H1 (cell line): ENCODE data around the gene GALNT18. TPM values are rescaled to one million over a fixed set of nuclear protein-coding genes. Genes with fewer than 3 reads are reported as not detected.

ENCODE experiments used
- CTCF ChIA-PET: fragments of 300-600 bp; sonication (Branson Sonifier 250); formaldehyde crosslinking; loops from one replicate; lab custom pipeline; 2021; ENCODE audit not compliant: partially characterized antibody; lab: Charles Lee
- POLR2A ChIA-PET: fragments of 300-600 bp; sonication (Branson Sonifier 250); formaldehyde crosslinking; loops from one replicate; lab custom pipeline; 2021; ENCODE audit warnings: inconsistent platforms; ENCODE audit not compliant: partially characterized antibody; lab: Charles Lee
- DNase-seq, 2 experiments: peaks; one replicate each; pipeline versions ENCODE4 v3.0.0 to v3.0.0-alpha.2; 2010 to 2022; ENCODE audit warnings: low spot score in 2 of 2, low read depth in 1 of 2, mixed read lengths in 1 of 2
- FAIRE-seq: peaks from 2 replicates; lab custom pipeline; 2011; peaks lifted over from hg19 to GRCh38; lab: Jason Lieb, UNC
- H2AFZ ChIP-seq: 2 replicates; pipeline ENCODE4 v1.8.1; 2012; ENCODE audit warnings: low read length, inconsistent platforms
- H2AK5ac ChIP-seq: 2 replicates; pipeline ENCODE4 v1.6.1; 2013; ENCODE audit warnings: low read depth, low read length
- H2BK120ac ChIP-seq: replicated peaks from 2 replicates; pipeline ENCODE3; 2013; ENCODE audit warnings: low read depth, low read length, inconsistent platforms
- H2BK12ac ChIP-seq: 2 replicates; pipeline ENCODE4 v1.6.1; 2013; ENCODE audit warnings: low read depth, low read length
- H2BK15ac ChIP-seq: 2 replicates; pipeline ENCODE4 v1.6.1; 2013; ENCODE audit warnings: low read length
- H2BK20ac ChIP-seq: 2 replicates; pipeline ENCODE4 v1.6.1; 2013; ENCODE audit warnings: low read length
- H2BK5ac ChIP-seq: 2 replicates; pipeline ENCODE4 v1.6.1; 2013; ENCODE audit warnings: low read depth, low read length
- H3K14ac ChIP-seq: 2 replicates; pipeline ENCODE4 v1.6.1; 2013; ENCODE audit warnings: inconsistent platforms; ENCODE audit not compliant: insufficient read length
- H3K18ac ChIP-seq: 2 replicates; pipeline ENCODE4 v1.6.1; 2013; ENCODE audit warnings: low read length; ENCODE audit errors: extremely low read depth
- H3K23ac ChIP-seq: 2 replicates; pipeline ENCODE4 v1.6.1; 2013; ENCODE audit warnings: inconsistent platforms; ENCODE audit not compliant: insufficient read length
- H3K23me2 ChIP-seq: 2 replicates; pipeline ENCODE4 v1.6.1; 2013; ENCODE audit warnings: low read depth, low read length
- H3K27ac ChIP-seq: 2 replicates; pipeline ENCODE4 v1.6.1; 2011; ENCODE audit warnings: low read depth, low read length, inconsistent platforms
- H3K27me3 ChIP-seq, 4 experiments: replicated peaks in 1 of 4; 1 replicate in 1 of 4; 2 replicates in 3 of 4; pipeline versions ENCODE4 v1.6.1 to v1.8.1; 2011 to 2013; ENCODE audit warnings: low read length in 3 of 4, mild to moderate bottlenecking in 3 of 4, inconsistent platforms in 2 of 4, mixed read lengths in 2 of 4, moderate library complexity in 1 of 4; ENCODE audit not compliant: control insufficient read depth in 3 of 4, insufficient read depth in 3 of 4; ENCODE audit errors: extremely low read depth in 1 of 4
- H3K36me3 ChIP-seq, 4 experiments: 2 replicates each; pipeline versions ENCODE4 v1.6.1 to v1.8.1; 2011 to 2013; ENCODE audit warnings: mild to moderate bottlenecking in 4 of 4, low read length in 3 of 4, moderate library complexity in 2 of 4, control low read depth in 1 of 4, inconsistent platforms in 1 of 4; ENCODE audit not compliant: insufficient read depth in 4 of 4, control insufficient read depth in 2 of 4
- H3K4ac ChIP-seq: replicated peaks from 2 replicates; pipeline ENCODE3; 2013; ENCODE audit warnings: low read length, low read depth, mixed read lengths, inconsistent platforms; ENCODE audit not compliant: insufficient read length
- H3K4me1 ChIP-seq, 4 experiments: replicated peaks in 1 of 4; 1 replicate in 1 of 4; 2 replicates in 3 of 4; pipeline versions ENCODE4 v1.6.1 to v1.8.1; 2011 to 2013; ENCODE audit warnings: low read length in 3 of 4, inconsistent platforms in 2 of 4, mixed read lengths in 1 of 4; ENCODE audit not compliant: insufficient read depth in 4 of 4, control insufficient read depth in 3 of 4
- H3K4me2 ChIP-seq, 2 experiments: 2 replicates each; pipeline versions ENCODE4 v1.6.1 to v1.8.1; 2011 to 2013; ENCODE audit warnings: low read depth in 2 of 2, low read length in 2 of 2, control low read depth in 1 of 2, inconsistent platforms in 1 of 2, mild to moderate bottlenecking in 1 of 2; ENCODE audit not compliant: insufficient read depth in 1 of 2
- H3K4me3 ChIP-seq, 4 experiments: fragments of 200-600, 300-600 bp in 1 of 4; sonication (generic), shearing (Covaris generic), sonication (Bioruptor Twin) in 1 of 4; 2 replicates each; pipeline versions ENCODE4 v1.5.1 to v1.8.1; 2011 to 2016; ENCODE audit warnings: low read length in 4 of 4, low read depth in 3 of 4, control low read depth in 2 of 4, inconsistent platforms in 2 of 4, mild to moderate bottlenecking in 2 of 4, mixed read lengths in 1 of 4, moderate library complexity in 1 of 4; ENCODE audit not compliant: insufficient read depth in 2 of 4; ENCODE audit errors: extremely low read depth in 1 of 4
- H3K56ac ChIP-seq: replicated peaks from 2 replicates; pipeline ENCODE3; 2013; ENCODE audit warnings: low read depth, mild to moderate bottlenecking, mixed read lengths, low read length, inconsistent platforms; ENCODE audit not compliant: insufficient read length
- H3K79me1 ChIP-seq: 2 replicates; pipeline ENCODE4 v1.6.1; 2013; ENCODE audit warnings: low read depth, low read length, control low read depth
- H3K79me2 ChIP-seq, 2 experiments: 2 replicates each; pipeline versions ENCODE4 v1.6.1 to v1.8.1; 2012 to 2013; ENCODE audit warnings: low read length in 2 of 2, mild to moderate bottlenecking in 2 of 2, inconsistent platforms in 1 of 2; ENCODE audit not compliant: insufficient read depth in 2 of 2, control insufficient read depth in 1 of 2
- H3K9ac ChIP-seq, 4 experiments: replicated peaks in 1 of 4; 1 replicate in 1 of 4; 2 replicates in 3 of 4; pipeline versions ENCODE4 v1.6.1 to v1.8.1; 2011 to 2013; ENCODE audit warnings: low read depth in 3 of 4, low read length in 3 of 4, control low read depth in 2 of 4, mild to moderate bottlenecking in 2 of 4, moderate library complexity in 2 of 4, inconsistent platforms in 1 of 4; ENCODE audit errors: extremely low read depth in 1 of 4
- H3K9me3 ChIP-seq, 2 experiments: 2 replicates each; pipeline versions ENCODE4 v1.6.1 to v1.8.1; 2012 to 2013; ENCODE audit warnings: mild to moderate bottlenecking in 2 of 2, moderate library complexity in 2 of 2, control low read depth in 1 of 2, inconsistent platforms in 1 of 2, low read depth in 1 of 2, low read length in 1 of 2, mixed read lengths in 1 of 2; ENCODE audit not compliant: insufficient read depth in 2 of 2
- H4K20me1 ChIP-seq, 2 experiments: replicated peaks in 1 of 2; 2 replicates each; pipeline versions ENCODE3 to v1.8.1; 2011 to 2013; ENCODE audit warnings: inconsistent platforms in 2 of 2, low read length in 2 of 2, mild to moderate bottlenecking in 1 of 2; ENCODE audit not compliant: insufficient read depth in 2 of 2, control insufficient read depth in 1 of 2
- H4K5ac ChIP-seq: 2 replicates; pipeline ENCODE4 v1.6.1; 2013; ENCODE audit warnings: low read length, low read depth, mixed read lengths, inconsistent platforms; ENCODE audit not compliant: insufficient read length
- H4K8ac ChIP-seq: 2 replicates; pipeline ENCODE4 v1.8.0; 2013; ENCODE audit warnings: mild to moderate bottlenecking, moderate library complexity, low read length, inconsistent platforms; ENCODE audit not compliant: insufficient read depth; ENCODE audit errors: extremely low read depth
- H4K91ac ChIP-seq: replicated peaks from 2 replicates; pipeline ENCODE3; 2013; ENCODE audit warnings: low read length, mixed read lengths, inconsistent platforms; ENCODE audit not compliant: insufficient read length
- CHD2 ChIP-seq: IDR thresholded peaks from 2 replicates; pipeline ENCODE4 v1.6.1; 2012; ENCODE audit warnings: low read length, improper control_type of control experiment
- EGR1 ChIP-seq: IDR thresholded peaks from 2 replicates; pipeline ENCODE4 v1.6.1; 2011; ENCODE audit warnings: low read depth, low read length, borderline replicate concordance
- GABPA ChIP-seq: IDR thresholded peaks from 2 replicates; pipeline ENCODE4 v1.6.1; 2011; ENCODE audit warnings: mild to moderate bottlenecking, low read length, moderate library complexity, borderline replicate concordance; ENCODE audit not compliant: insufficient read depth
- JUN ChIP-seq: IDR thresholded peaks from 2 replicates; pipeline ENCODE4 v1.6.1; 2011; ENCODE audit warnings: low read depth, mild to moderate bottlenecking, improper control_type of control experiment, low read length
- KDM1A ChIP-seq: fragments of 200-600, 300-600 bp; sonication (generic); IDR thresholded peaks from 2 replicates; pipeline ENCODE4 v1.7.1; 2016; ENCODE audit warnings: mild to moderate bottlenecking, low read length, borderline replicate concordance
- TAF7 ChIP-seq: optimal IDR thresholded peaks from 2 replicates; pipeline ENCODE3; 2011; ENCODE audit warnings: low read depth, mild to moderate bottlenecking, inconsistent platforms, low read length, moderate library complexity, borderline replicate concordance
- YY1 ChIP-seq: IDR thresholded peaks from 2 replicates; pipeline ENCODE4 v1.6.1; 2011; ENCODE audit warnings: low read depth, mild to moderate bottlenecking, low read length
- WGBS, 2 experiments: shearing (Covaris generic) in 1 of 2; methylation state at CpG; one replicate each; pipeline versions ENCODE4 v1.1.6 to v1.1.7; 2013 to 2015; ENCODE audit warnings: low lambda C conversion rate in 2 of 2, mixed read lengths in 2 of 2, inconsistent platforms in 1 of 2, low coverage in 1 of 2, missing lambda C conversion rate in 1 of 2; ENCODE audit not compliant: insufficient replicate concordance in 2 of 2, insufficient coverage in 1 of 2, insufficient read length in 1 of 2; ENCODE audit errors: extremely low coverage in 1 of 2, missing lambda C conversion rate in 1 of 2; 5-methylcytosine and 5-hydroxymethylcytosine counted together
- polyA plus RNA-seq, 7 experiments: library from polyadenylated mRNA; depleted of rRNA in 3 of 7; stranded (reverse) in 5 of 7; unstranded in 2 of 7; fragments of >200 nt in 5 of 7; fragments of 200-250 nt in 2 of 7; gene quantifications; 1 replicate in 5 of 7; 2 replicates in 1 of 7; 4 replicates in 1 of 7; pipeline versions ENCODE4 v1.2.1 to v1.2.3, GENCODE V29; 2011 to 2013; ENCODE audit warnings: missing spikeins in 2 of 7, mixed read lengths in 2 of 7
- total RNA-seq: library from RNA; stranded (reverse); fragmentation: NEBNext Ultra II Directional; extraction: Animal tissue kit (Norgen Biotek cat#: 25700); gene quantifications from 2 replicates; pipeline ENCODE4 v1.2.1, GENCODE V29; 2021
- TF ChIP-seq, protein P1 (sequence below): IDR thresholded peaks from 2 replicates; pipeline ENCODE4 v1.6.1; 2012; ENCODE audit warnings: inconsistent platforms
- TF ChIP-seq, protein P2 (sequence below), 3 experiments: IDR thresholded peaks; 1 replicate in 2 of 3; 2 replicates in 1 of 3; pipeline versions ENCODE4 v1.5.1 to v1.6.1; 2011; ENCODE audit warnings: low read length in 3 of 3, mild to moderate bottlenecking in 3 of 3, inconsistent platforms in 2 of 3, low read depth in 1 of 3, moderate library complexity in 1 of 3; ENCODE audit not compliant: insufficient read depth in 1 of 3; ENCODE audit errors: control extremely low read depth in 1 of 3

Gene GALNT18
- total and polyA plus RNA-seq, 2 of the 8 experiments (the other 6 are each of a cell fraction or from before 2014, with no cell fraction given), result 6.0 to 9.4 TPM

DNA sequence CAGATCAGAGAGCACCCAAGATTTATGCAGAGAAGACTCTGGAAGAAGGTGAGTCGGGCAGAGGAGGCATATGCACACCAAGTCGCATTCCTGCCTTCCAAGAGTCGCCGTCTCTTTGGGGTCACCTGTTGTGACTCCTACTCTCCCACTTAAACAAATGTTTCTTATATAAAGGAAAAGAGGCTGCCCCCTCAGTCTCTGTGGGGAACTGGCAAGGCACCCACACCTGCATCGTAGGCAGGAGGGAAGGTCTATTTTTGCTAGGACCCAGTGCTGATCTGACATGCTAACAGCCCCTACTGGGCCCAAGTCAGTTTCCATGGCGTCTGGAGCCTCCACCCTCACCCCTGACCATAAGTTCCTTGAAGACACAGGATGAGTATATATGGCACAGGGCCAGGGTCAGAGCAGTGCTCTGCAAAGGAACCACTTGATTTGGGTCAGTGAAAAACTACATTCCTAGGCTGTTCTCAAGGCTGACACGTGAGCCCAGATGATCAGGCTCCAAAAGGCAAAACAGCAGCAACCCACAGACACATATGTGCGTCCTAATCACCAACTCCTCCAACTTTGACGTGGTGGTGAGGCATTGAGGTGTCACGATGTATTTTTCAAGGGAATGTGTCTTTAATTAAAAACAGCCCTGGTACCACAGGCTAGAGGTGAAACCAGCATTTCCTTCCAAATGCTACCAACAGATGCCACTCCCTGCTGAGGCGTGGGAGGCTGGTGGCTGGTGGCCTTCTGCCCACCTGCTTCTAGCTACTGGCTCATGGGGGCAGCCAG lies 213.2 kb downstream of the GALNT18 start:
- FAIRE-seq, result no peak
- WGBS, 2 experiments, result 85% methylated on average over 11 of the region's 11 CpGs; no CpG with 5 or more reads in 1 of the 2 experiments
- H2BK120ac ChIP-seq, result no peak overlapping the region
- TF ChIP-seq, protein P1, sequence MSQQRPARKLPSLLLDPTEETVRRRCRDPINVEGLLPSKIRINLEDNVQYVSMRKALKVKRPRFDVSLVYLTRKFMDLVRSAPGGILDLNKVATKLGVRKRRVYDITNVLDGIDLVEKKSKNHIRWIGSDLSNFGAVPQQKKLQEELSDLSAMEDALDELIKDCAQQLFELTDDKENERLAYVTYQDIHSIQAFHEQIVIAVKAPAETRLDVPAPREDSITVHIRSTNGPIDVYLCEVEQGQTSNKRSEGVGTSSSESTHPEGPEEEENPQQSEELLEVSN, result no peak
- TF ChIP-seq CHD2 (no peak), EGR1 (no peak), TAF7 (no peak), JUN (no peak), YY1 (no peak), KDM1A (no peak), GABPA (no peak)
- TF ChIP-seq, protein P2, sequence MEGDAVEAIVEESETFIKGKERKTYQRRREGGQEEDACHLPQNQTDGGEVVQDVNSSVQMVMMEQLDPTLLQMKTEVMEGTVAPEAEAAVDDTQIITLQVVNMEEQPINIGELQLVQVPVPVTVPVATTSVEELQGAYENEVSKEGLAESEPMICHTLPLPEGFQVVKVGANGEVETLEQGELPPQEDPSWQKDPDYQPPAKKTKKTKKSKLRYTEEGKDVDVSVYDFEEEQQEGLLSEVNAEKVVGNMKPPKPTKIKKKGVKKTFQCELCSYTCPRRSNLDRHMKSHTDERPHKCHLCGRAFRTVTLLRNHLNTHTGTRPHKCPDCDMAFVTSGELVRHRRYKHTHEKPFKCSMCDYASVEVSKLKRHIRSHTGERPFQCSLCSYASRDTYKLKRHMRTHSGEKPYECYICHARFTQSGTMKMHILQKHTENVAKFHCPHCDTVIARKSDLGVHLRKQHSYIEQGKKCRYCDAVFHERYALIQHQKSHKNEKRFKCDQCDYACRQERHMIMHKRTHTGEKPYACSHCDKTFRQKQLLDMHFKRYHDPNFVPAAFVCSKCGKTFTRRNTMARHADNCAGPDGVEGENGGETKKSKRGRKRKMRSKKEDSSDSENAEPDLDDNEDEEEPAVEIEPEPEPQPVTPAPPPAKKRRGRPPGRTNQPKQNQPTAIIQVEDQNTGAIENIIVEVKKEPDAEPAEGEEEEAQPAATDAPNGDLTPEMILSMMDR (IDR thresholded peaks at IDR 0.05; ENCODE audit: control extremely low read depth in 1 of 3, insufficient read depth in 1 of 3, low read depth in 1 of 3, low read length in 3 of 3), result no peak

More for the DNA sequence above, 213.2 kb downstream of the GALNT18 start:
- no peaks in the 10 kb centered on the region for H3K27me3 ChIP-seq
- H2BK20ac ChIP-seq, result no peak overlapping the region
- no peak overlapping the region for H2AK5ac ChIP-seq
- H3K18ac ChIP-seq, result no peak overlapping the region
- no peak overlapping the region for H3K4me2 ChIP-seq
- H2BK12ac ChIP-seq, result no peak overlapping the region
- no peak overlapping the region for H2BK15ac ChIP-seq
- no peak overlapping the region for H3K14ac ChIP-seq
- H2BK5ac ChIP-seq, result no peak overlapping the region
- no peak overlapping the region for H4K91ac ChIP-seq
- no peaks in the 10 kb centered on the region for H3K79me1 ChIP-seq
- H3K4me3 ChIP-seq, result no peak overlapping the region
- no peaks in the 10 kb centered on the region for H3K9me3 ChIP-seq
- H3K56ac ChIP-seq, result no peak overlapping the region
- no peak overlapping the region for H4K5ac ChIP-seq
- POLR2A ChIA-PET, result no interaction called here
- CTCF ChIA-PET, result interaction anchor here (0.8 to 3.7 kb wide), 3 partner anchors 10 to 379 kb away, joined by 3 to 15 read pairs (median 3); no protein-coding TSS in a partner anchor
- no peak for DNase-seq
- H3K27ac ChIP-seq, result no peak overlapping the region
- H3K79me2 ChIP-seq, result no peaks in the 10 kb centered on the region
- no peak overlapping the region for H3K9ac ChIP-seq
- H4K20me1 ChIP-seq, result no peaks in the 10 kb centered on the region
- no peak overlapping the region for H3K23ac ChIP-seq
- H4K8ac ChIP-seq, result no peak overlapping the region; the same call in 1 of the 2 replicates
- peaks cover 0 to 13% (median 5%) of the 10 kb centered on the region in 4 experiments; a peak in 4 of 7 replicates for H3K4me1 ChIP-seq
- H3K23me2 ChIP-seq, result no peaks in the 10 kb centered on the region
- H3K4ac ChIP-seq, result no peak overlapping the region
- H3K36me3 ChIP-seq, result no peaks in the 10 kb centered on the region
- no peak overlapping the region for H2AFZ ChIP-seq
